HG02938 (cell line): ENCODE data around the gene GRM7.

Source experiments
- ATAC-seq: cut with Tn5 transposase; IDR thresholded peaks from one replicate; pipeline ENCODE4 v1.9.1; 2021; ENCODE audit warnings: mild to moderate bottlenecking, moderate library complexity; ENCODE audit not compliant: unreplicated experiment

GRM7 gene

DNA sequence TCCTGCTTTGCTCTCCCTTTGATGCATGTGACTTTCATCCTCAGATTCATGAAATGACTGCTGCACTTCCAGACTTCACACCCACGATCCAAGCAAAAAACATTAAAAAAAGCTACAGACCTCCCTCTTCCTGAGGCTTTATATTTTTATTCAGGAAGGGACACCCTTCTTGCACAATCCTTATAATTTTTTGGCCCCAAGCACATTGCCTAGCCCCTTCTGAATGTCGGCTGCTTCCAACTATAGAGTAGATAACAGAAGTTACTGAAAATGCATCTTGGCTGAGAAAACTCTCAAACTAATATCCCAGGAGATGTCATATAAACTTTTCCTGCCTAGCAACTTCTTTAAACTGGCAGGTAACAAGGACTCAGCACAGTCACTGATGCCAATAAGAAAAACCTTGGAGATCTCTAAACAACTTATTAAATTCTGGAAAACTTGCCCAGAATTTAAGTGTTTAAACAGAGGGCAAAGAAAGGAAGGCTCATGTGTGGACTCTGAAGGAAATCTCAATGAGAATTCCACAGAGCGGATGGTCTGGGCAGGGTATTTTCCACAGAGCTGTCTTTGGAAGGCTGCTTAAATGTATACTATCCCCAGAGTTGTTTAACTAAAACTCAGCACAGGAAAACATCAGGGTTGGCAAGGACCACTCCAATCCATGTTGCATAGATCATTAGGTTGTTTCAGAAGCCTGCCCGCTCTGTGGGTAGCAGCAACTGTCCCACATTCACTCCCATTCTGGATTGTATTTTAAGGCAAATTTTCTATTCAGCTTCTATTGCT is 893.9 kb downstream of the GRM7 start:
- no peak for ATAC-seq

DNA sequence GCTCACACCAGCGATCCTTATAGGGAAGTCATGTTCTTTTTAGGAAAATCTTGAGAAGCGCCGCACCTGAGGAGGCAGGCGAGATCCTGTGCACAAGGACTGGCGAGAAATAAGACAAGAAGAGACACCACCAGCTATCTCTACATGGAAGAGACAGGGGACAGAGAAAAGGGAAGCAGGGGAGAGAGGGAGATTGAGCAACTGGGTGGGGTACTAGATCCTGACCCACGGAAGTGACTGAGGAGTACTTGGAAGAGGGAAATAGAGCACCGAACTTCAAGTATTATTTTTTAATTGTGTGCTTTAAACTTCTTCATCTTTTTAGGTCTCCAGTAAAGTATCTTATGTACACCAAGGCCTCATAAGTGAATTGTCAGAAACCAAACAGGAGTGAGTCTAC is 898.7 kb downstream of the GRM7 start:
- no peak for ATAC-seq

DNA sequence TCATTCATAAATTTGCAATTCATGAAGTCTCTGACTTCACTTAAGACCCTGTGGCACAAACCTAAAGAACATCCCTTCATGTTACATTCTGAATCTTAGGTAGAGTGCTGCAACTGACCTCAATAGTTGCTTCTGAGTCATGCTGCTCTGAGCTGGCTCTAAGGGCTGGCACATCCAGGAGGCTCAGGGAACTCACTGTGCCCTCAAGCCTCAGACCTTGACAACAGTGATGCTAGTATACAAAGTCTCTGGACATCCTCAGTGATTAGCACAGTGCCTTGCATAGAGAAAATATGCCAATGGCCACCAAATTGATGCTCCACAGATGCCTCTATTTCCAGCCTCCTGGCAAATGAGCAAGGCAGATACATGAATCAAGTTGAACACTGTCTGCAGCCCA is 899.8 kb downstream of the GRM7 start:
- no peak for ATAC-seq

DNA sequence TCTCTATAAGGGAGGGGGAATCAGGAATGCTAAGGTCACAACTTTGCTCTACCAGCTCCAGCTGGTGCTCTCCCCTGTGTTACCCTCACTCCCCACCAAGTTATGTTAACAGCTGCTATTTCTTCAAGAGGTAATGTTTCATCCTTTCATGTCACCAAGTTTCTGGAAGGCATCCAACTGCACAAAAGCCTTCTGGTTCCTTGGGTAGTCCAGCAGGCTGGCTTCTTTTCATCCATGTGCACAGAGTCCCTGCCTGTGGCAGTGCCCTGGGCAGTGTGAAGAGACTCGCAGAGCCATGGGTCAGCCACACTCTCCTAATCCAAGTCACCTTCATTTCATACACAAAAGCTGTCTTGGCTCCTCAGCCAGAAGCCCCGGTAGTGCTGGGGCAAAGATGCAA is 903.2 kb downstream of the GRM7 start:
- no peak for ATAC-seq

DNA sequence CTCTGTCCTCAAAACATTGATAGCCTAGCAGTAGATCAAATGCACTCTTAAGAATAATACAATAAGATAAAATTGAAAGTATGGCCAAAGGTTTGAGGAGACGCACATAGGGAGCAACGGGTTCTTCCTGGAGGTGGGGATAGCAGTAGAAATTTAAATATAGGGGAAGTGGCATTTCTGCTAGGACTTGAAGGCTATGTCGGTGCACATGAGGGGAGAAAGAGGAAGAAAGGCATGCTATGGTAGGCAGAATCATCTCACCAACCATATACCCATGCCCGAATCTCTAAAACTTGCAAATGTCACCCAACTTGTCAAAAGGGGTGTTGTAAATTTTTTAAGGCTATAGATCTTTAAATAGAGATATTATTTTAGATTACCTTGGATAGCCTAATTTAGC is 905.6 kb downstream of the GRM7 start:
- ATAC-seq: no peak

DNA sequence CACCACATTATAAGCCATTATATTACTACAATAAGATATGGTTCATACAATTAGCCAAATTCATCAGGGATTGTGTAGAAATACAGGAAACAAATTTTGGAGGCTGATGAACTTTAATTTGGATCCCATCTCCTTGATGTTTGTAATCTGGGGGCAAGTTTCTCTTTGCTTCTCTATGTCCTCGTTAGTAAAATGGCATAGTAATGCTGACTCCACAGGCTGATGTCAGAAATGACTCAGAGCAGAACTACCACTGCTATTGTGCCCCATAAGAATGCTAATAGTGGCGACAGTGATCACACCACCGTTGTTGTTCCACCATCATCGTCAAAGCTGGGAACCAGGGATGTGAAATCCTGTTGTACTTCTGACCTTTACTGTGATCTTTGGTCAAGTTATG is 918.4 kb downstream of the GRM7 start:
- no peak for ATAC-seq

DNA sequence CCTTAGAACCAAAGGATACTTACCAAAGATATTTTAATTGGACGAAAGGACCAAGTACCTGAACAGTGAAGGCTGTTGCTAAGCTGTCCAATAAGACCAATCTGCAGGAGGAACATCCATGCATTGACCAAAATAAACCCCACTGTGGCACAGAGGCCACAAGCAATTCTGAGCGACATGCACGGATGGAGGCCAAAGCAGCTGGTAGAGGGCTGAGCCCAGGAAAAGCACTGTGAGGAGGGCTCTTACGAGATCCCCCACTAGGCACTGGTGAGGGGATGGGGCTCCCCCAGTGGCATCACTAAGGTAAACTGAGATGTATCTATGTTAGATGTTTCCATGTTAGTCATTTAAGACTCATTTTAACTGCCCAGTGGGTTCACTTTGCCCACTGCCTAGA is 920.5 kb downstream of the GRM7 start:
- no peak for ATAC-seq

DNA sequence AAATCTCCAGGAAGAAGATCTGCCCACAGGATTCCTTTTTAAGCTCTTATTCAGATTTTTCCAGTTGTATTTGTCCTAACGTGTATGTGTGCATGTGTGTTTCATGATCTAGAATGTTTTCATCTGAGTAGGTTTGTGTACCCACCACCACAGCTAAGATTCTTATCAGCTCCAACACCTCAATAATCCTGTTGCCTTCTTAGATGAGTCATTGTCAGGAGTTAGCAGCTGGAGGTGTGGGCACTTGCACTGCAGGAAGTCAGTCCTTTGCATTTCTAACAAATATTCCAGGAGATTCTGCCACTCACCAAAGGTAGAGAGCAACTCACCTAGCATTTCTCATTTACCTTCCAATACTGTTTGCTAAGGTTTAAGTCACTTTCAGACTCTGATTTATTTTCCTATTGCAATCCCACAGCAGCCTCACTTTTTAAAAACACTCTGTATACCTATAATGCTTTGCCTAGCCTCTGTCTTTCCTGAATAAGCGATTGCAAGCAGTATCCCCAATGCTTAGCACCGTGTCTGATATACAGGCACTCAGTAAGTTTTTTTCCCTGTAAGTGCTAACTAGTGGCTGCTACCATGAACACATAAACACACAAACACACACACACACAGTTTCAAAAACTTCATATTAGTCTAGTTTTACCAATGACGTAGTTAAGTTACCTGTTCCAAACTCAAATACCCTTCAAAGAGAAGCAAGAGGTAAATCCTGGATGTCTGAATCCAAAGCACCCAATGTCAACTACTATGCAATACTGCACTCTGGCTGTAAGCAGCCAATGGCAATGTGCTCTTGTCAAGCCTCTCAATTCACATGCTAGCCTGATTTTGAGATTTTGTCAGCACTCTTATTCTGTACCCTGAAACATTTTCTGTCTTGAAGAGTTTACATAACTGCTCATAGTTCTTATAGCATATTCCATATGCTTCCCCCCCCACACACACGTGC is 927.2 kb downstream of the GRM7 start:
- ATAC-seq: no peak

DNA sequence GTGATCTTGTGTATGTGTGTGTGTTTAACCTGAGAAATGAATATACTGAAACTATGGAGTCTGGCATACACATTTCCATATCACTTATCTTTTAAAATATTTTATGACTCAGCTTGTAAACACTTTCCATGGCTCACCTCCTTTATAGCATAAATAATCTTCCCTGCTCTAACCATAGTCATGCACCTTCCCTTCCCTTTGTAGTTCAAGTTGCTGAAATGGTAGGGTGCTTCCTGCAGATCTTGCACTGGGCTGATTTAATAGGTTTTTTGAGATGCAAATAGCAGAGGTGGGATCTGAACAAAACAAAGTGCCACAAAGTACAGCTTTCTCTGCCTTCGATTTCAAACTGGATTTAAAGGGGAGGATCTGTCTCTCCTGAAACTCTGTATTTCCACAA is 928.0 kb downstream of the GRM7 start:
- no peak for ATAC-seq

DNA sequence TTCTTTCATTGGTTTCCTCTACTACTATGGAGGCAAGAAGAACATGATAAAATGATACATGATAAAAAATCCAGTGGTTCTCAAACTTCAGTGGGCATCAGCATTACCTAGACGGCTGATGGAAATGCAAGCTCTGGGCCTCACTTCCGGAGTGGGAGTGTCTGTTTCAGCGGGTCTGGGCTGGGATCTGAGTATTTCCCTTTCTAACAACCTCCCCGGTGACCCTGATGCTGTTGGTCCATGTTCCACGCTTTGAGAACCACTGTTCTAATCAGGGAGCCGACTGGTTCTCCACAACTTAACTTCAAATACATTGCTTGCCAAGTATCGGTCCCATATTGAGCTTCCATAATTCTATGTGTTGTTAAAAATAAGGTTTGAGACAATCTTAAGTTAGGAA is 928.4 kb downstream of the GRM7 start:
- no peak for ATAC-seq

DNA sequence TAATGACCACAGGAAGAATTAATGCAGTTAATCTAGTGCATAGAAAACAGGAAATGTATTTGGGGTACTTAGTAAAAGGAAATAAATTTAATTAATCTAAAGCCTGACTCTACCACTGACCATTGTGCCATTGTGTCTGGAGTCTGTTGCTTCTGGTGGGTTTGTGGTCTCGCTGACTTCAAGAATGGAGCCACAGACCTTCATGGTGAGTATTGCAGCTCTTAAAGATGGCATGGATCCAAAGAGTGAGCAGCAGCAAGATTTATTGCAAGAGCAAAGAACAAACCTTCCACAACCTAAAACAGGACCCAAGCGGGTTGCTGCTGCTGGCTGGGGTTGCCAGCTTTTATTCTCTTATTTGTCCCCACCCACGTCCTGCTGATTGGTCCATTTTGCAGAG is 929.2 kb downstream of the GRM7 start:
- no peak for ATAC-seq
